Breast epithelium (tissue), 4 donors: ENCODE measurements around the gene TGFB2. TPM values are rescaled to one million over a fixed set of nuclear protein-coding genes. Genes with fewer than 3 reads are reported as not detected.
A peak's percentile ranks its signal among the peaks of the same experiment; 100 is the strongest.

Experiments used
- DNase-seq, 2 donors: peaks; one replicate each; pipeline ENCODE4 v3.0.0-alpha.2; 2019; ENCODE audit warnings: low spot score in 2 of 2
- H3K27ac ChIP-seq, 2 donors: fragments of 200-600 bp; sonication (generic) in 1 of 2; one replicate each; pipeline ENCODE4 v1.5.1; 2016 to 2019; ENCODE audit warnings: mild to moderate bottlenecking in 1 of 2
- H3K27me3 ChIP-seq, 2 donors: fragments of 200-600 bp; sonication (generic) in 1 of 2; one replicate each; pipeline versions ENCODE4 v1.5.1 to v1.6.0; 2017 to 2019; ENCODE audit warnings: control low read depth in 1 of 2, mild to moderate bottlenecking in 1 of 2
- H3K36me3 ChIP-seq: fragments of 200-600 bp; one replicate; pipeline ENCODE4 v1.5.1; 2019
- H3K4me1 ChIP-seq, 2 donors: fragments of 200-600 bp; sonication (generic); one replicate each; pipeline ENCODE4 v1.5.1; 2016 to 2019; ENCODE audit warnings: control low read depth in 1 of 2
- H3K4me3 ChIP-seq, 3 donors: fragments of 200-600 bp; sonication (generic); 1 replicate in 2 of 3; 2 replicates in 1 of 3; pipeline ENCODE4 v1.5.1; 2016 to 2019; ENCODE audit warnings: mild to moderate bottlenecking in 3 of 3, moderate library complexity in 2 of 3
- H3K9me3 ChIP-seq, 2 donors: fragments of 200-600 bp; sonication (generic) in 1 of 2; one replicate each; pipeline ENCODE4 v1.5.1; 2016 to 2019; ENCODE audit warnings: control low read depth in 1 of 2
- POLR2A ChIP-seq: fragments of 450-650 bp; IDR thresholded peaks from one replicate; pipeline ENCODE4 v1.6.1; 2016; ENCODE audit warnings: antibody characterized with exemption, mild to moderate bottlenecking, moderate library complexity
- POLR2AphosphoS5 ChIP-seq, 3 donors: sonication (generic); formaldehyde crosslinking; IDR thresholded peaks; one replicate each; pipeline ENCODE4 v1.6.1; 2017; ENCODE audit warnings: antibody characterized with exemption in 3 of 3
- intact Hi-C: fragments of 100-400 bp; cut with DNase I; formaldehyde crosslinking; loops from one replicate; pipeline ENCODE4 v1.15.1; 2023; ENCODE audit warnings: low total_unique reads
- total RNA-seq, 3 donors: library from RNA; depleted of rRNA; stranded (reverse); fragments of >200 nt; gene quantifications; one replicate each; pipeline ENCODE4 v1.1.0, GENCODE V29; 2016
- TF ChIP-seq, protein P1 (sequence below), 3 donors: fragments of 450-650 bp; IDR thresholded peaks; one replicate each; pipeline ENCODE4 v1.5.1; 2016 to 2017; ENCODE audit warnings: antibody characterized with exemption in 3 of 3, mild to moderate bottlenecking in 3 of 3, moderate library complexity in 3 of 3

Gene TGFB2
- total RNA-seq, 3 donors from 2014 or later: 1.6 to 10.2 (median 9.5) TPM

DNA sequence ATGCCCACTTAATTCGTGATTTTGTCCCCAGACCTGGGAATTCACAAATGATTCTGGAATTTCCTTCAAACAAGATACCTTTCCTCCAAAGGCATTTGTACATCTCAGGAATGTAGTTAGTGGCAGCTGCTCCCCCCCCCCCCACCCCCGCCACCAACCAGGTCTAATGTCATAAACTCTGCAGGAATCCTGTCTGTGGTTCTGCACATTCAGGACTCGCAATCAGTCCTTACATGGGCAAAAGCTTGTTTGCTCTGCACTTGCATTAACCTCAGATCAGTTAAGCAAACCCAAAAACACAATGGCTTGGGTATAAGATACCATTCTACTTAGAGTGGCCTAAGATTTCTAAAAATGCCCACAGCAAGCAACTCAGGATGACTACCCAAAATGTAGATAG lies 143.8 kb downstream of the TGFB2 start:
- Histone ChIP-seq H3K27ac (no peak overlapping the region), H3K9me3 (no peaks in the 10 kb centered on the region), H3K27me3 (no peaks in the 10 kb centered on the region), H3K4me3 (no peak overlapping the region), H3K4me1 (no peaks in the 10 kb centered on the region), H3K36me3 (no peaks in the 10 kb centered on the region)
- intact Hi-C loops: loop anchor here (5.0 kb wide), 1 partner anchor 243 kb away; no protein-coding TSS in a partner anchor
- TF ChIP-seq POLR2A (no peak), POLR2AphosphoS5 (IDR thresholded peaks at IDR 0.05) (no peak)
- TF ChIP-seq, protein P1, sequence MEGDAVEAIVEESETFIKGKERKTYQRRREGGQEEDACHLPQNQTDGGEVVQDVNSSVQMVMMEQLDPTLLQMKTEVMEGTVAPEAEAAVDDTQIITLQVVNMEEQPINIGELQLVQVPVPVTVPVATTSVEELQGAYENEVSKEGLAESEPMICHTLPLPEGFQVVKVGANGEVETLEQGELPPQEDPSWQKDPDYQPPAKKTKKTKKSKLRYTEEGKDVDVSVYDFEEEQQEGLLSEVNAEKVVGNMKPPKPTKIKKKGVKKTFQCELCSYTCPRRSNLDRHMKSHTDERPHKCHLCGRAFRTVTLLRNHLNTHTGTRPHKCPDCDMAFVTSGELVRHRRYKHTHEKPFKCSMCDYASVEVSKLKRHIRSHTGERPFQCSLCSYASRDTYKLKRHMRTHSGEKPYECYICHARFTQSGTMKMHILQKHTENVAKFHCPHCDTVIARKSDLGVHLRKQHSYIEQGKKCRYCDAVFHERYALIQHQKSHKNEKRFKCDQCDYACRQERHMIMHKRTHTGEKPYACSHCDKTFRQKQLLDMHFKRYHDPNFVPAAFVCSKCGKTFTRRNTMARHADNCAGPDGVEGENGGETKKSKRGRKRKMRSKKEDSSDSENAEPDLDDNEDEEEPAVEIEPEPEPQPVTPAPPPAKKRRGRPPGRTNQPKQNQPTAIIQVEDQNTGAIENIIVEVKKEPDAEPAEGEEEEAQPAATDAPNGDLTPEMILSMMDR (IDR thresholded peaks at IDR 0.05): no peak
- peak in 1 of 2 donors; percentile 21 for DNase-seq

DNA sequence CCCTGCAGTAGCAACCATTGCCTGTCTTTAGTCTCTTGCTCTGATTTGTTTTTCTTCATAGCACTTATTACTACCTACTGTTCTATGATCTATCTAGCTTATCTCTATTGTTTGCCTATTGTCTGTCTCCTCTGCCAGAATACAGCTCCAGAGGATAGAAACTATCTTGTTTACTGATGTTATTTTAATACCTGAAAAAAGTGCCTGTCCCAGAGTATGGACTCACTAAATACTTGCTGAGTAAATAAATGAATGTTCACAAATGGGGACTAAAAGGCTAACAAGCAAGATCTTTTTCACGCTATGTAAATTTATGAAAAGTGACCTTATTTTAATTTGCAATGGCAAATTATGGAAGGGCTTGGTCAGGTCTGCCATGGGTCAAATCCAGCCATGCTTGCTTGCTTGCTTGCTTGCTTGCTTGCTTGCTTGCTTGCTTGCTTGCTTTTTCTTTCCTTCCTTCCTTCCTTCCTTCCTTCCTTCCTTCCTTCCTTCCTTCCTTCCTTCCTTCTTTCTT lies 145.3 kb downstream of the TGFB2 start:
- Histone ChIP-seq H3K4me3 (no peak overlapping the region), H3K27me3 (no peaks in the 10 kb centered on the region), H3K4me1 (no peaks in the 10 kb centered on the region), H3K36me3 (no peaks in the 10 kb centered on the region), H3K27ac (no peak overlapping the region), H3K9me3 (no peaks in the 10 kb centered on the region)
- DNase-seq: no peak
- no peak for TF ChIP-seq POLR2A
- TF ChIP-seq, protein P1 (IDR thresholded peaks at IDR 0.05): no peak
- no peak for TF ChIP-seq POLR2AphosphoS5 (IDR thresholded peaks at IDR 0.05)
- intact Hi-C loops: no loop called here

DNA sequence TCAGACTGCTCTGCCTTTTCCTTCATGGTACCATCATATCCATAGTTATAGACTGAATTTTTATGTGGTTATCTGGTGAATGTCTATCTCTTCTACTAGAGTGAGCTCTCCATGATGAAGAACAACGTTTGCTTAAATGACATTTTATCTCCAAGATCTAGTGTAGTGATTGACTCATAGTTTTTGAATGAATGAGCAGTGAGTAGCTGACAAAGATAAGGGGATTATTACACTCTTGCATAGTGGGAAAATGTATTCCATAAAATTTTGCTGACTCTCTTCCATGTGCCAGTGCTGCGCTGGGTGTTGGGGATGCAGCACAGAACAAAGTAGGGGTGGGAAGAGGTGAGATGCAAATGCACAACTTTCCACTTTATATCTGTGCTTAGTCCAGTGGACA lies 147.7 kb downstream of the TGFB2 start:
- no peak overlapping the region for H3K4me3 ChIP-seq
- no peaks in the 10 kb centered on the region for H3K36me3 ChIP-seq
- H3K4me1 ChIP-seq: no peaks in the 10 kb centered on the region
- no peaks in the 10 kb centered on the region for H3K9me3 ChIP-seq
- no peak overlapping the region for H3K27ac ChIP-seq
- H3K27me3 ChIP-seq: no peaks in the 10 kb centered on the region
- intact Hi-C loops: no loop called here
- no peak for DNase-seq
- TF ChIP-seq POLR2A (no peak), POLR2AphosphoS5 (IDR thresholded peaks at IDR 0.05) (no peak)
- TF ChIP-seq, protein P1 (IDR thresholded peaks at IDR 0.05): no peak

DNA sequence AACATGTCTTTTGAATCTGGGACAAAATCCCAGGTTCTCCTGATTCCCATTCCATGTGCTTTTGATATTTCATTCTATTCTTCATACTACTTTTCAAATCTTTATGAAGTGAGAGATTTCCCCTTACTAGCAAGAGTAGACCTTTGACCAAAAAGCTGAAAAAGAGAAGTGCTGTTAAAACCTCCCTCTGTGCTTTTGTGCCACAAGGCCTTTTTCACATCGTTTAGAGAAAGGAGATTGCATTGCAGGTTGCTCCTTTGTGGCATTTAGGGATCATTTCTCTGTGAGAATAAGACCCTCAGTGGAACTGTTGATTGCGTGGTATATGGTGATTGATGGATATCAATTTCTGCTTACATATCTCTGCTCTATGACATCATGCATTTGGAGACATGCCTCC lies 148.8 kb downstream of the TGFB2 start:
- TF ChIP-seq POLR2AphosphoS5 (IDR thresholded peaks at IDR 0.05) (no peak), POLR2A (no peak)
- TF ChIP-seq, protein P1 (IDR thresholded peaks at IDR 0.05): no peak
- H3K36me3 ChIP-seq: no peaks in the 10 kb centered on the region
- intact Hi-C loops: no loop called here
- peak overlapping the region in 1 of 2 donors; percentile 19 for H3K27ac ChIP-seq
- H3K27me3 ChIP-seq: no peaks in the 10 kb centered on the region
- no peaks in the 10 kb centered on the region for H3K4me1 ChIP-seq
- H3K4me3 ChIP-seq: no peak overlapping the region
- DNase-seq: no peak
- no peaks in the 10 kb centered on the region for H3K9me3 ChIP-seq

Other genes starting within 250 kb of the TGFB2 start
- 1 to 10 TPM; 6.2 to 8.8 (median 7.8) TPM for gene RRP15, start 60.0 kb upstream of the TGFB2 start, total RNA-seq